IMR-90 (cell line): ENCODE measurements around the gene CD79A. TPM values are rescaled to one million over a fixed set of nuclear protein-coding genes. Genes with fewer than 3 reads are reported as not detected.

Experiments
- ATAC-seq: fragments of 200-7000 bp; cut with Tn5 transposase; 2 replicates; pipeline ENCODE4 v1.9.1; 2020; ENCODE audit warnings: low read depth, mild to moderate bottlenecking, moderate library complexity
- BruUV-seq: library from RNA; stranded (reverse); fragments of 400-500 nt; replicated peaks from 2 replicates; lab custom pipeline; 2021; lab: Mats Ljungman, UMichigan
- CTCF ChIA-PET: fragments of 300-600 bp; formaldehyde crosslinking; extraction: SDS; loops from one replicate; lab custom pipeline; 2021; ENCODE audit warnings: antibody characterized with exemption; lab: Yijun Ruan, JAX
- POLR2A ChIA-PET: fragments of 300-600 bp; sonication (Branson Sonifier 250); formaldehyde crosslinking; loops from one replicate; lab custom pipeline; 2022; ENCODE audit warnings: antibody characterized with exemption; ENCODE audit not compliant: unreplicated experiment; lab: Charles Lee
- DNase-seq: peaks from one replicate; pipeline ENCODE4 v3.0.0; 2013
- H2AFZ ChIP-seq: replicated peaks from 2 replicates; pipeline ENCODE3; 2013; ENCODE audit warnings: low read length, mild to moderate bottlenecking; ENCODE audit not compliant: poor library complexity
- H2AK5ac ChIP-seq: 2 replicates; pipeline ENCODE4 v1.6.1; 2013; ENCODE audit warnings: low read depth, low read length, inconsistent platforms
- H2AK9ac ChIP-seq: replicated peaks from 2 replicates; pipeline ENCODE3; 2013; ENCODE audit warnings: mild to moderate bottlenecking, low read depth, low read length, moderate library complexity; ENCODE audit not compliant: poor library complexity
- H2BK120ac ChIP-seq: 2 replicates; pipeline ENCODE4 v1.6.1; 2013; ENCODE audit warnings: low read depth, low read length, inconsistent platforms
- H2BK15ac ChIP-seq: 3 replicates; pipeline ENCODE4 v1.6.1; 2013; ENCODE audit warnings: low read depth, low read length, inconsistent platforms
- H2BK20ac ChIP-seq: 2 replicates; pipeline ENCODE4 v1.6.1; 2013; ENCODE audit warnings: low read depth, mild to moderate bottlenecking, inconsistent platforms, low read length, moderate library complexity
- H2BK5ac ChIP-seq: 2 replicates; pipeline ENCODE4 v1.6.1; 2013; ENCODE audit warnings: mild to moderate bottlenecking, low read depth, low read length, inconsistent platforms; ENCODE audit not compliant: poor library complexity, severe bottlenecking
- H3K14ac ChIP-seq: replicated peaks from 2 replicates; pipeline ENCODE4 v1.6.1; 2013; ENCODE audit warnings: low read depth, low read length, inconsistent platforms
- H3K18ac ChIP-seq: 2 replicates; pipeline ENCODE4 v1.6.1; 2013; ENCODE audit warnings: low read depth, low read length, control low read depth
- H3K23ac ChIP-seq: 2 replicates; pipeline ENCODE4 v1.6.1; 2013; ENCODE audit warnings: low read depth, low read length, inconsistent platforms
- H3K27ac ChIP-seq: 2 replicates; pipeline ENCODE4 v1.5.1; 2013; ENCODE audit warnings: mild to moderate bottlenecking, control low read depth, low read length; ENCODE audit not compliant: insufficient read depth
- H3K27me3 ChIP-seq: 2 replicates; pipeline ENCODE4 v1.6.1; 2013; ENCODE audit warnings: low read length; ENCODE audit not compliant: control insufficient read depth, insufficient read depth
- H3K36me3 ChIP-seq: 2 replicates; pipeline ENCODE4 v1.6.1; 2013; ENCODE audit warnings: low read length, mixed read lengths; ENCODE audit not compliant: control insufficient read depth, insufficient read depth
- H3K4ac ChIP-seq: 2 replicates; pipeline ENCODE4 v1.6.1; 2013; ENCODE audit warnings: low read depth, low read length, inconsistent platforms
- H3K4me1 ChIP-seq: 2 replicates; pipeline ENCODE4 v1.6.1; 2013; ENCODE audit warnings: low read length, mixed read lengths; ENCODE audit not compliant: control insufficient read depth, insufficient read depth
- H3K4me2 ChIP-seq: 2 replicates; pipeline ENCODE4 v1.6.1; 2013; ENCODE audit warnings: low read depth, mild to moderate bottlenecking, control low read depth, low read length, moderate library complexity
- H3K4me3 ChIP-seq: 2 replicates; pipeline ENCODE4 v1.5.1; 2013; ENCODE audit warnings: low read depth, mild to moderate bottlenecking, control low read depth, low read length, moderate library complexity; ENCODE audit not compliant: insufficient read depth
- H3K56ac ChIP-seq: 2 replicates; pipeline ENCODE4 v1.6.1; 2013; ENCODE audit warnings: low read length, inconsistent platforms; ENCODE audit not compliant: insufficient read depth; ENCODE audit errors: extremely low read depth
- H3K79me1 ChIP-seq, 2 experiments: 2 replicates each; pipeline ENCODE4 v1.6.1; 2013; ENCODE audit warnings: low read length in 2 of 2, inconsistent platforms in 1 of 2, low read depth in 1 of 2
- H3K9ac ChIP-seq: 2 replicates; pipeline ENCODE4 v1.6.1; 2013; ENCODE audit warnings: low read depth, low read length, control low read depth
- H3K9me1 ChIP-seq: 2 replicates; pipeline ENCODE4 v1.6.1; 2013; ENCODE audit warnings: low read length, inconsistent platforms; ENCODE audit not compliant: insufficient read depth
- H3K9me3 ChIP-seq: 2 replicates; pipeline ENCODE4 v1.6.1; 2013; ENCODE audit warnings: low read length; ENCODE audit not compliant: control insufficient read depth, insufficient read depth
- H4K20me1 ChIP-seq: 2 replicates; pipeline ENCODE4 v1.6.1; 2013; ENCODE audit warnings: low read length, inconsistent platforms; ENCODE audit not compliant: insufficient read depth
- H4K5ac ChIP-seq: 2 replicates; pipeline ENCODE4 v1.6.1; 2013; ENCODE audit warnings: mild to moderate bottlenecking, low read depth, low read length, control low read depth
- H4K8ac ChIP-seq, 2 experiments: 2 replicates each; pipeline ENCODE4 v1.6.1; 2013; ENCODE audit warnings: low read depth in 2 of 2, low read length in 2 of 2, control low read depth in 1 of 2, inconsistent platforms in 1 of 2
- H4K91ac ChIP-seq: 2 replicates; pipeline ENCODE4 v1.6.1; 2013; ENCODE audit warnings: low read depth, low read length, inconsistent platforms; ENCODE audit not compliant: insufficient read depth
- BHLHE40 ChIP-seq: fragments of 150-350 bp; IDR thresholded peaks from 2 replicates; pipeline ENCODE4 v1.6.1; 2016; ENCODE audit warnings: mild to moderate bottlenecking, low read depth, low read length
- CEBPB ChIP-seq: IDR thresholded peaks from 2 replicates; pipeline ENCODE4 v1.6.1; 2012; ENCODE audit warnings: low read depth, low read length, improper control_type of control experiment
- CHD1 ChIP-seq: IDR thresholded peaks from 2 replicates; pipeline ENCODE4 v1.6.1; 2012; ENCODE audit warnings: low read depth, low read length, improper control_type of control experiment
- CTCF ChIP-seq: conservative IDR thresholded peaks from 2 replicates; pipeline ENCODE4 v1.5.1; 2012; ENCODE audit warnings: mild to moderate bottlenecking, low read depth, low read length, improper control_type of control experiment
- ELK1 ChIP-seq: fragments of 150-350 bp; IDR thresholded peaks from 2 replicates; pipeline ENCODE4 v1.6.1; 2016; ENCODE audit warnings: low read depth, mild to moderate bottlenecking, low read length, moderate library complexity, borderline replicate concordance
- FOS ChIP-seq: fragments of 150-350 bp; IDR thresholded peaks from 2 replicates; pipeline ENCODE4 v1.6.1; 2016; ENCODE audit warnings: low read depth, low read length
- MAFK ChIP-seq: IDR thresholded peaks from 2 replicates; pipeline ENCODE4 v1.6.1; 2012; ENCODE audit warnings: low read depth, low read length, improper control_type of control experiment
- MAZ ChIP-seq: IDR thresholded peaks from 2 replicates; pipeline ENCODE4 v1.6.1; 2012; ENCODE audit warnings: low read depth, mild to moderate bottlenecking, low read length, improper control_type of control experiment, moderate library complexity, borderline replicate concordance
- MXI1 ChIP-seq: IDR thresholded peaks from 2 replicates; pipeline ENCODE4 v1.6.1; 2012; ENCODE audit warnings: low read depth, mild to moderate bottlenecking, low read length, moderate library complexity, borderline replicate concordance
- NFE2L2 ChIP-seq: fragments of 150-350 bp; IDR thresholded peaks from 2 replicates; pipeline ENCODE4 v1.6.1; 2016; ENCODE audit warnings: low read depth, mild to moderate bottlenecking, low read length
- POLR2A ChIP-seq: IDR thresholded peaks from 2 replicates; pipeline ENCODE4 v1.6.1; 2012; ENCODE audit warnings: mild to moderate bottlenecking, low read depth, low read length
- RAD21 ChIP-seq: IDR thresholded peaks from 2 replicates; pipeline ENCODE4 v1.6.1; 2012; ENCODE audit warnings: low read length, improper control_type of control experiment
- RCOR1 ChIP-seq: IDR thresholded peaks from 2 replicates; pipeline ENCODE4 v1.6.1; 2012; ENCODE audit warnings: mild to moderate bottlenecking, low read length, improper control_type of control experiment; ENCODE audit not compliant: insufficient replicate concordance
- RFX5 ChIP-seq: IDR thresholded peaks from 2 replicates; pipeline ENCODE4 v1.8.0; 2012; ENCODE audit warnings: low read depth, mild to moderate bottlenecking, low read length, moderate library complexity
- SMC3 ChIP-seq: fragments of 150-350 bp; IDR thresholded peaks from 2 replicates; pipeline ENCODE4 v1.6.1; 2016; ENCODE audit warnings: low read depth, mild to moderate bottlenecking, antibody characterized with exemption, low read length, moderate library complexity
- USF2 ChIP-seq: fragments of 150-350 bp; IDR thresholded peaks from 2 replicates; pipeline ENCODE4 v1.6.1; 2017; ENCODE audit warnings: mild to moderate bottlenecking, antibody characterized with exemption, low read length, low read depth
- WGBS, 2 experiments: methylation state at CpG; one replicate each; pipeline versions ENCODE4 v1.1.5 to v1.1.7; 2013; ENCODE audit warnings: missing lambda C conversion rate in 2 of 2; ENCODE audit not compliant: insufficient read length in 1 of 2; ENCODE audit errors: extremely low coverage in 2 of 2; 5-methylcytosine and 5-hydroxymethylcytosine counted together
- dilution Hi-C: fragments of 300-500 bp; cut with HindIII; formaldehyde crosslinking; loops from one replicate; pipeline ENCODE4 v1.14.3; 2018; ENCODE audit warnings: low sequenced_read_pairs; ENCODE audit not compliant: unreplicated experiment
- in situ Hi-C: fragments of 300-500 bp; cut with MboI; formaldehyde crosslinking; loops from 3 replicates; pipeline ENCODE4 v1.14.3; 2019; ENCODE audit warnings: low sequenced_read_pairs, inconsistent platforms, mixed read lengths
- intact Hi-C: fragments of 100-400 bp; cut with micrococcal nuclease; formaldehyde crosslinking; loops from 2 replicates; pipeline ENCODE4 v1.10.0; 2022
- polyA plus RNA-seq, 3 experiments: library from polyadenylated mRNA; depleted of rRNA; stranded (reverse); fragments of >200 nt; gene quantifications; 2 replicates each; pipeline ENCODE4 v1.2.3, GENCODE V29; 2012; ENCODE audit warnings: low replicate concordance in 1 of 3
- total RNA-seq: library from RNA; depleted of rRNA; stranded (reverse); fragments of >200 nt; gene quantifications from 2 replicates; pipeline ENCODE4 v1.2.3, GENCODE V29; 2012

Gene CD79A
- total and polyA plus RNA-seq, 2 of the 4 experiments (the other 2 are of a cell fraction) = 0.19 TPM; not detected in 1

GRCh38 chr19:41894350-41894749 is 17.3 kb downstream of the CD79A start:
- H3K4ac ChIP-seq = no peak overlapping the region
- POLR2A ChIA-PET = no interaction called here
- CTCF ChIA-PET = no interaction called here

More at GRCh38 chr19:41894350-41894749, 17.3 kb downstream of the CD79A start:
- H3K79me1 ChIP-seq = peaks cover 9 to 15% of the 10 kb centered on the region in 2 experiments
- no peak overlapping the region for H2BK120ac ChIP-seq
- no peak overlapping the region for H2AK5ac ChIP-seq
- intact Hi-C loops (no loop called here), dilution Hi-C loops (no loop called here), in situ Hi-C loops (no loop called here)
- H3K27me3 ChIP-seq = no peaks in the 10 kb centered on the region
- TF ChIP-seq RCOR1 (no peak), RAD21 (no peak), MAZ (no peak), BHLHE40 (no peak), USF2 (no peak), FOS (no peak), CTCF (no peak), CEBPB (no peak), MAFK (no peak), NFE2L2 (no peak), POLR2A (no peak), ELK1 (no peak), CHD1 (no peak), RFX5 (no peak), MXI1 (no peak), SMC3 (no peak)
- H4K20me1 ChIP-seq = peaks cover 12% of the 10 kb centered on the region
- no peak overlapping the region for H3K27ac ChIP-seq
- H2AFZ ChIP-seq = no peak overlapping the region
- DNase-seq (no peak), ATAC-seq (no peak)
- no TSS peak for BruUV-seq
- no peaks in the 10 kb centered on the region for H3K9me3 ChIP-seq
- H3K18ac ChIP-seq = no peak overlapping the region
- WGBS, 2 experiments = 91% methylated on average over 9 of the region's 14 CpGs; no CpG with 5 or more reads in 1 of the 2 experiments
- H3K56ac ChIP-seq = no peak overlapping the region
- H3K4me1 ChIP-seq = no peaks in the 10 kb centered on the region
- H2AK9ac ChIP-seq = no peak overlapping the region
- H3K36me3 ChIP-seq = peaks cover 59% of the 10 kb centered on the region
- H4K91ac ChIP-seq = no peak overlapping the region
- H3K4me3 ChIP-seq = no peak overlapping the region
- no peak overlapping the region for H3K4me2 ChIP-seq
- H3K23ac ChIP-seq = no peak overlapping the region
- H2BK20ac ChIP-seq = no peak overlapping the region
- no peak overlapping the region for H4K8ac ChIP-seq
- no peaks in the 10 kb centered on the region for H3K9me1 ChIP-seq
- no peak overlapping the region for H3K9ac ChIP-seq
- H4K5ac ChIP-seq = no peak overlapping the region
- no peak overlapping the region for H2BK15ac ChIP-seq
- H3K14ac ChIP-seq = no peak overlapping the region
- no peak overlapping the region for H2BK5ac ChIP-seq
